ENCODE measurements around the gene BACH2. TPM values are rescaled to one million over a fixed set of nuclear protein-coding genes. Genes with fewer than 3 reads are reported as not detected.

Gene BACH2
- polyA plus RNA-seq, 2 of the 4 experiments (the other 2 are of a cell fraction): 0.01 to 0.36 TPM

DNA sequence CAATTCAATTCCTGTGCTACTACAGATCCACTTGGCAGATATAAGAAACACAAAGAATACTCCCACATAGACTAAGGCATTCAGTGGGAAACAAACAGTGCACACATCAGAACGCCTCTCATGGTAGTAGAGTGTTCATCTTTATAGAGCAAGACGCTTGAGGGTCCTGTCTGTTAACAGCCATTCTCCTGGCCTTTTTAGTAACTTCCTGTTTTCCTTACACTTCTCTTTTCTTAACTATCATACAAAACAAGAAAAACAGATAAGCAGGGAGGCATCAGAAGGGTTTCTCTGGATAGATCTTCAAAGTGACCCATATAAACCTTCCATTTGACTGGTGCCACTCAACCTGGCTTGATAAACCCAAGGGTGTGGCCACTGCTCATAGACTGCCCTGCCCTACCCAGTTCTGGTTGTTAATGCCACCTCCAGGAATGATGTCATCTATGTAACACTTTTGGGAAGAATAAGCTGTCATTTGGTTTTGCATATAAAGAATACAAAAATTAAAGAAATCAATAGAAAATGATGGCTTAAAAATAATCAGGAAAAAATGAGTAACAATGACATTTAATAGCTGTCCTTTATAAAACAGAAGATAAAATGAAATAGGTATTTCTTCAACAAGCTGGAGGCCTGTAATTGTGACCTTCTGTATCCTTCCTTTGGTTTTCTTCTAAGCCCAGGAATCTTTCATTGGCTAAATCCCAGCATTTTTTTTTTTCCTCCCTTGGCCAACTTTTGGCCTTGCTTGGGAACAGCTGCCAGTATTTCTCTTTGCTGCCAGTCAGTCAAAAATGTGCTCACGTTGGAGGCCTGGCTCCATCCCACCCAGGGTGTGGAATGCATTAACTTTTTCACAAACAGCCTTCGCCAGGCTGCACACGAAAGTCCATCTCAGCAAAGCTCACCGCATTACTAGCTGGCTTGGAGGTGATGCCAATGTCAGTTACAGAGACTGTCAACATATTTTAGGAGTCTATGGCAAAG, 298.9 kb downstream of the BACH2 start:
- no peak overlapping the region for H3K4me3 ChIP-seq
- H3K9me3 ChIP-seq: no peaks in the 10 kb centered on the region
- no peak for FAIRE-seq
- TF ChIP-seq JUNB (IDR thresholded peaks at IDR 0.05): no peak
- TF ChIP-seq POLR2A (IDR thresholded peaks at IDR 0.05; ENCODE audit: low read length): no peak
- no peak for TF ChIP-seq BHLHE40 (IDR thresholded peaks at IDR 0.05; ENCODE audit: low read depth, low read length)
- TF ChIP-seq, protein P1, sequence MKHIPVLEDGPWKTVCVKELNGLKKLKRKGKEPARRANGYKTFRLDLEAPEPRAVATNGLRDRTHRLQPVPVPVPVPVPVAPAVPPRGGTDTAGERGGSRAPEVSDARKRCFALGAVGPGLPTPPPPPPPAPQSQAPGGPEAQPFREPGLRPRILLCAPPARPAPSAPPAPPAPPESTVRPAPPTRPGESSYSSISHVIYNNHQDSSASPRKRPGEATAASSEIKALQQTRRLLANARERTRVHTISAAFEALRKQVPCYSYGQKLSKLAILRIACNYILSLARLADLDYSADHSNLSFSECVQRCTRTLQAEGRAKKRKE (CRISPR knock-in tag; IDR thresholded peaks at IDR 0.05; ENCODE audit: low read depth): no peak
- no peak for TF ChIP-seq HDAC2 (IDR thresholded peaks at IDR 0.05)
- TF ChIP-seq NPAS2 (CRISPR knock-in tag; IDR thresholded peaks at IDR 0.05; ENCODE audit: borderline replicate concordance): no peak
- TF ChIP-seq, protein P2, sequence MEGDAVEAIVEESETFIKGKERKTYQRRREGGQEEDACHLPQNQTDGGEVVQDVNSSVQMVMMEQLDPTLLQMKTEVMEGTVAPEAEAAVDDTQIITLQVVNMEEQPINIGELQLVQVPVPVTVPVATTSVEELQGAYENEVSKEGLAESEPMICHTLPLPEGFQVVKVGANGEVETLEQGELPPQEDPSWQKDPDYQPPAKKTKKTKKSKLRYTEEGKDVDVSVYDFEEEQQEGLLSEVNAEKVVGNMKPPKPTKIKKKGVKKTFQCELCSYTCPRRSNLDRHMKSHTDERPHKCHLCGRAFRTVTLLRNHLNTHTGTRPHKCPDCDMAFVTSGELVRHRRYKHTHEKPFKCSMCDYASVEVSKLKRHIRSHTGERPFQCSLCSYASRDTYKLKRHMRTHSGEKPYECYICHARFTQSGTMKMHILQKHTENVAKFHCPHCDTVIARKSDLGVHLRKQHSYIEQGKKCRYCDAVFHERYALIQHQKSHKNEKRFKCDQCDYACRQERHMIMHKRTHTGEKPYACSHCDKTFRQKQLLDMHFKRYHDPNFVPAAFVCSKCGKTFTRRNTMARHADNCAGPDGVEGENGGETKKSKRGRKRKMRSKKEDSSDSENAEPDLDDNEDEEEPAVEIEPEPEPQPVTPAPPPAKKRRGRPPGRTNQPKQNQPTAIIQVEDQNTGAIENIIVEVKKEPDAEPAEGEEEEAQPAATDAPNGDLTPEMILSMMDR (IDR thresholded peaks at IDR 0.05): no peak
- no peak for TF ChIP-seq ESRRA (IDR thresholded peaks at IDR 0.05; ENCODE audit: borderline replicate concordance, low read length)
- no peak for TF ChIP-seq RNF2 (IDR thresholded peaks at IDR 0.05; ENCODE audit: borderline replicate concordance, low read depth)
- TF ChIP-seq, protein P3, sequence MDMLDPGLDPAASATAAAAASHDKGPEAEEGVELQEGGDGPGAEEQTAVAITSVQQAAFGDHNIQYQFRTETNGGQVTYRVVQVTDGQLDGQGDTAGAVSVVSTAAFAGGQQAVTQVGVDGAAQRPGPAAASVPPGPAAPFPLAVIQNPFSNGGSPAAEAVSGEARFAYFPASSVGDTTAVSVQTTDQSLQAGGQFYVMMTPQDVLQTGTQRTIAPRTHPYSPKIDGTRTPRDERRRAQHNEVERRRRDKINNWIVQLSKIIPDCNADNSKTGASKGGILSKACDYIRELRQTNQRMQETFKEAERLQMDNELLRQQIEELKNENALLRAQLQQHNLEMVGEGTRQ (IDR thresholded peaks at IDR 0.05): no peak
- no peak for TF ChIP-seq ZC3H11A (IDR thresholded peaks at IDR 0.05)
- no peak for TF ChIP-seq KDM1A (IDR thresholded peaks at IDR 0.05; ENCODE audit: low read depth)
- TF ChIP-seq, protein P4, sequence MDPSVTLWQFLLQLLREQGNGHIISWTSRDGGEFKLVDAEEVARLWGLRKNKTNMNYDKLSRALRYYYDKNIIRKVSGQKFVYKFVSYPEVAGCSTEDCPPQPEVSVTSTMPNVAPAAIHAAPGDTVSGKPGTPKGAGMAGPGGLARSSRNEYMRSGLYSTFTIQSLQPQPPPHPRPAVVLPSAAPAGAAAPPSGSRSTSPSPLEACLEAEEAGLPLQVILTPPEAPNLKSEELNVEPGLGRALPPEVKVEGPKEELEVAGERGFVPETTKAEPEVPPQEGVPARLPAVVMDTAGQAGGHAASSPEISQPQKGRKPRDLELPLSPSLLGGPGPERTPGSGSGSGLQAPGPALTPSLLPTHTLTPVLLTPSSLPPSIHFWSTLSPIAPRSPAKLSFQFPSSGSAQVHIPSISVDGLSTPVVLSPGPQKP (IDR thresholded peaks at IDR 0.05; ENCODE audit: low read depth, low read length): no peak
- TF ChIP-seq TP53 (CRISPR knock-in tag; IDR thresholded peaks at IDR 0.05): no peak
- no peak for TF ChIP-seq RFX5 (IDR thresholded peaks at IDR 0.05)
- TF ChIP-seq FOSL2 (IDR thresholded peaks at IDR 0.05): no peak
- no peak for TF ChIP-seq FOSL2 (CRISPR knock-in tag; IDR thresholded peaks at IDR 0.05)
- no peak for TF ChIP-seq TFCP2L1 (CRISPR knock-in tag; IDR thresholded peaks at IDR 0.05)
- no peak overlapping the region for H3K4me2 ChIP-seq
- ChIA-PET POLR2A (no interaction called here), CTCF (no interaction called here)
- ATAC-seq: no peak
- H3K27ac ChIP-seq: no peak overlapping the region
- WGBS (ENCODE audit: missing lambda C conversion rate): 38% methylated on average over 6 of the region's 6 CpGs
- DNase-seq (ENCODE audit: low read depth in 1 of 2, low spot score in 1 of 2): no peak
- H3K4me1 ChIP-seq: no peaks in the 10 kb centered on the region

DNA sequence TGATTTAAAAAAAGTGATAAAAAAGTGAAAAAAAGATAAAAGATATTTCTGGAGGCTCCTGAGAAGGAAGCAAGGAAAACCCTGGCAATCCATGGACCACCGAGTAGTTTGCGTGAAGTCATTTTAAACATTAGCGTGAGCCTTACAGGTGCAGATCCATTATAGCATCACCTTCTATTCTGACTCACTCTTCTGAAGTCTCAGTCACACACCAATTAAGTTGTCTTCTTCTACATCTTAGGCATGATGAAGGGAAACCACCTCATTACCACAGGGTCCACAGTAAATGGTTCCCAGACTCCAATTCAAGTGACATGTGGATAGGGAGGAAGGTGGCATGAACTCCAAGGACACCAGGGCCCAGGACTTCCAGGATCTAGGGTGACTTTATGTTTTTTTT, 303.2 kb downstream of the BACH2 start:
- WGBS (ENCODE audit: missing lambda C conversion rate): 96% methylated on average over 3 of the region's 3 CpGs
- Histone ChIP-seq H3K9me3 (no peaks in the 10 kb centered on the region), H3K4me3 (no peak overlapping the region), H3K4me2 (no peak overlapping the region), H3K27ac (no peak overlapping the region), H3K4me1 (no peaks in the 10 kb centered on the region)
- TF ChIP-seq, protein P5, sequence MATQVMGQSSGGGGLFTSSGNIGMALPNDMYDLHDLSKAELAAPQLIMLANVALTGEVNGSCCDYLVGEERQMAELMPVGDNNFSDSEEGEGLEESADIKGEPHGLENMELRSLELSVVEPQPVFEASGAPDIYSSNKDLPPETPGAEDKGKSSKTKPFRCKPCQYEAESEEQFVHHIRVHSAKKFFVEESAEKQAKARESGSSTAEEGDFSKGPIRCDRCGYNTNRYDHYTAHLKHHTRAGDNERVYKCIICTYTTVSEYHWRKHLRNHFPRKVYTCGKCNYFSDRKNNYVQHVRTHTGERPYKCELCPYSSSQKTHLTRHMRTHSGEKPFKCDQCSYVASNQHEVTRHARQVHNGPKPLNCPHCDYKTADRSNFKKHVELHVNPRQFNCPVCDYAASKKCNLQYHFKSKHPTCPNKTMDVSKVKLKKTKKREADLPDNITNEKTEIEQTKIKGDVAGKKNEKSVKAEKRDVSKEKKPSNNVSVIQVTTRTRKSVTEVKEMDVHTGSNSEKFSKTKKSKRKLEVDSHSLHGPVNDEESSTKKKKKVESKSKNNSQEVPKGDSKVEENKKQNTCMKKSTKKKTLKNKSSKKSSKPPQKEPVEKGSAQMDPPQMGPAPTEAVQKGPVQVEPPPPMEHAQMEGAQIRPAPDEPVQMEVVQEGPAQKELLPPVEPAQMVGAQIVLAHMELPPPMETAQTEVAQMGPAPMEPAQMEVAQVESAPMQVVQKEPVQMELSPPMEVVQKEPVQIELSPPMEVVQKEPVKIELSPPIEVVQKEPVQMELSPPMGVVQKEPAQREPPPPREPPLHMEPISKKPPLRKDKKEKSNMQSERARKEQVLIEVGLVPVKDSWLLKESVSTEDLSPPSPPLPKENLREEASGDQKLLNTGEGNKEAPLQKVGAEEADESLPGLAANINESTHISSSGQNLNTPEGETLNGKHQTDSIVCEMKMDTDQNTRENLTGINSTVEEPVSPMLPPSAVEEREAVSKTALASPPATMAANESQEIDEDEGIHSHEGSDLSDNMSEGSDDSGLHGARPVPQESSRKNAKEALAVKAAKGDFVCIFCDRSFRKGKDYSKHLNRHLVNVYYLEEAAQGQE (IDR thresholded peaks at IDR 0.05): no peak
- ChIA-PET POLR2A (no interaction called here), CTCF (no interaction called here)
- no peak for ATAC-seq
- no peak for FAIRE-seq
- no peak for DNase-seq (ENCODE audit: low read depth in 1 of 2, low spot score in 1 of 2)
